Nephron progenitor cell (in vitro differentiated cells): Measurements from ENCODE around the gene PGK1.

Experiments
- DNase-seq: peaks from one replicate; pipeline ENCODE4 v3.0.0; 2021
- H3K27ac Mint-ChIP-seq: 2 replicates; pipeline ENCODE4 v1.8.0; 2021; ENCODE audit warnings: mild to moderate bottlenecking, moderate library complexity, mixed read lengths
- H3K27me3 Mint-ChIP-seq: 2 replicates; pipeline ENCODE4 v1.8.0; 2021; ENCODE audit warnings: mild to moderate bottlenecking, low read depth, mixed read lengths; ENCODE audit not compliant: poor library complexity
- H3K36me3 Mint-ChIP-seq: 2 replicates; pipeline ENCODE4 v1.8.0; 2021; ENCODE audit warnings: low read depth, mixed read lengths
- H3K4me1 Mint-ChIP-seq: 2 replicates; pipeline ENCODE4 v1.8.0; 2021; ENCODE audit warnings: mixed read lengths
- H3K4me3 Mint-ChIP-seq: 2 replicates; pipeline ENCODE4 v1.8.0; 2021; ENCODE audit warnings: mild to moderate bottlenecking, moderate library complexity, mixed read lengths
- H3K9me3 Mint-ChIP-seq: 2 replicates; pipeline ENCODE4 v1.8.0; 2021; ENCODE audit warnings: mild to moderate bottlenecking, moderate library complexity, mixed read lengths
- CTCF ChIP-seq: fragments of 200-600 bp; sonication (generic); IDR thresholded peaks from 2 replicates; pipeline ENCODE4 v1.5.0; 2021; ENCODE audit warnings: antibody characterized with exemption

PGK1 gene

GRCh38 chrX:78103001-78103622 is 936 bp upstream of the PGK1 start:
- no peak for TF ChIP-seq CTCF
- Mint-ChIP-seq H3K36me3 (peaks cover 24% of the 10 kb centered on the region), H3K9me3 (peaks cover 47% of the 10 kb centered on the region), H3K27me3 (peaks cover 4% of the 10 kb centered on the region), H3K27ac (no peak overlapping the region), H3K4me1 (peaks cover 33% of the 10 kb centered on the region), H3K4me3 (peak overlapping the region; percentile 89)
- no peak for DNase-seq

GRCh38 chrX:78104447-78105176 is 564 bp downstream of the PGK1 start:
- peak; percentile 15 for DNase-seq
- Mint-ChIP-seq H3K4me3 (peak overlapping the region; percentile 89), H3K27me3 (peaks cover 3% of the 10 kb centered on the region), H3K4me1 (peaks cover 42% of the 10 kb centered on the region), H3K9me3 (peaks cover 45% of the 10 kb centered on the region), H3K27ac (peak overlapping the region; percentile 96), H3K36me3 (peaks cover 26% of the 10 kb centered on the region)
- TF ChIP-seq CTCF: no peak

- Mint-ChIP-seq H3K27me3 (no peaks in the 10 kb centered on the region), H3K36me3 (peaks cover 30% of the 10 kb centered on the region), H3K4me3 (peak overlapping the region; percentile 89), H3K27ac (peak overlapping the region; percentile 21), H3K4me1 (peaks cover 42% of the 10 kb centered on the region), H3K9me3 (peaks cover 43% of the 10 kb centered on the region)
- no peak for TF ChIP-seq CTCF
- DNase-seq: no peak
Measured at GRCh38 chrX:78105944-78106650, 2.0 kb downstream of the PGK1 start.

- Mint-ChIP-seq H3K27ac (no peak overlapping the region), H3K4me1 (peaks cover 42% of the 10 kb centered on the region), H3K36me3 (peaks cover 34% of the 10 kb centered on the region), H3K4me3 (peak overlapping the region; percentile 89), H3K9me3 (peaks cover 39% of the 10 kb centered on the region), H3K27me3 (no peaks in the 10 kb centered on the region)
- no peak for DNase-seq
- no peak for TF ChIP-seq CTCF
Measured at GRCh38 chrX:78106651-78106986, 2.6 kb downstream of the PGK1 start.

GRCh38 chrX:78109458-78109857 is 5.4 kb downstream of the PGK1 start:
- H3K9me3 Mint-ChIP-seq: peaks cover 29% of the 10 kb centered on the region
- peaks cover 54% of the 10 kb centered on the region for H3K36me3 Mint-ChIP-seq
- peaks cover 42% of the 10 kb centered on the region for H3K4me1 Mint-ChIP-seq
- H3K27ac Mint-ChIP-seq: peak overlapping the region; percentile 59
- TF ChIP-seq CTCF: no peak
- H3K27me3 Mint-ChIP-seq: no peaks in the 10 kb centered on the region
- peak overlapping the region; percentile 31 for H3K4me3 Mint-ChIP-seq
- no peak for DNase-seq
